GM10266 (cell line): ENCODE measurements around the gene TANC1.

Source experiments
- DNase-seq: peaks from one replicate; pipeline ENCODE4 v3.0.0; 2012; ENCODE audit errors: extremely low spot score
- CTCF ChIP-seq: IDR thresholded peaks from 2 replicates; pipeline ENCODE4 v1.5.1; 2012; ENCODE audit warnings: mild to moderate bottlenecking, low read depth; ENCODE audit not compliant: control insufficient read depth, insufficient read depth; ENCODE audit errors: missing control alignments

The TANC1 gene

GRCh38 chr2:158968396-158969161 is at the start of gene TANC1:
TANC1 (plus strand) TSS chr2:158968640; CDS start chr2:159065911, 97,271 bp downstream.
- peak; percentile 83 for DNase-seq
- TF ChIP-seq CTCF: no peak

GRCh38 chr2:158921599-158922408 is 46.6 kb upstream of the TANC1 start:
- TF ChIP-seq CTCF: no peak
- DNase-seq: no peak

DNA sequence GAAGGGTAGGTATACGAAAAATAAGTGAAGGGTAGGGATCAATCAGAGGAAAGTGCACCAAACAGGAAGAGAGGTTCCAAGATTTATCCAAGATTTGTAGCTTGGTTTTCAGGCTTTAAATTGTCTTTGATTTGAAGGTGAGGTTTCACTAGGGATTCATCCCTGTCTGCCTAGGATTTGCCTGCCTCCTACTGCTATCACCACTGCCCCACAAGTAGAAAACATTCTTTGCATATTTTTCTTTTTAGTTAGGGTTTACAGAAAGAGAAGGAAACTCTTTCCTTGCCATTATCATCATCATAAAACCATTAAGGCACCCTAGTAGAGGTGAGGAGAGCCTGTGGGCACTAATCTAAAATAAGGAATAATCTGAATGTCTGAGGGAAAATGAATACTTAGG is 45.8 kb upstream of the TANC1 start:
- no peak for TF ChIP-seq CTCF
- DNase-seq: no peak

GRCh38 chr2:158923180-158923594 is 45.3 kb upstream of the TANC1 start:
- no peak for DNase-seq
- TF ChIP-seq CTCF: no peak

DNA sequence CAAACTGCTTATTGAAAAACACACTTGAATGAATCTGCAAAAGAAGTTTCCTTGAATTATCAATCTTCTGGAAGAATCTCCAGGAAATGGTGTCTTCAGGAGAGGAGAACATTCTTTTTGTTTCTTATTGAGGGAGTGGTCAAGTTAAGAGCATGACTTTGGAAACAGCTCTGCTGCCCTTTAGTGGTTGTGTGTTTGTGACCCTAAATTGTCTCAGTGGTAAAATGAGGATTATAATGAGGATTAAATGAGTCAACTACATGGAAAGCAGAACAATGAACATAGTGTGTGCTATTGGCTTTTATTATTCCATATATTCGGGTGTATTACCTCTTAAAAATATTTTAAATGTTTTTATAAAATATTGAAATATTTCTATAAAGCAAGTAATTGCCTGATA is 44.8 kb upstream of the TANC1 start:
- no peak for DNase-seq
- TF ChIP-seq CTCF: no peak

DNA sequence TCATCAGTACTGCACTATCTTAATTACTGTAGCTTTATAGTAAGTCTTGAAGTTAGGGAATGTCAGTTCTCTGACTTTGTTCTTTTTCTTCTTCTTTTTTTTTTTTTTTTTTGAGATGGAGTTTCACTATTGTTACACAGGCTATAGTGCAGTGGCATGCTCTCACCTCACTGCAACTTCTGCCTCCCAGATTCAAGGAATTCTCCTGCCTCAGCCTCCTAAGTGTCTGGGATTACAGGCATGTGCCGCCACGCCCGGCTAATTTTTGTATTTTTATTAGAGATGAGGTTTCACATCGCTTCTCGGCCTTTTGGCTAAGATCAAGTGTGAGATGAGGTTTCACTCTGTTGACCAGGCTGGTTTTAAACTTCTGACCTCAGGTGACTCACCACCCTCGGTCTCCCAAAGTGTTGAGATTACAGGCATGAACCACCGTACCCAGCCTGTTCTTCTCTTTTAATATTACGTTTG is 41.9 kb upstream of the TANC1 start:
- DNase-seq: no peak
- no peak for TF ChIP-seq CTCF

GRCh38 chr2:158928515-158928914 is 39.9 kb upstream of the TANC1 start:
- DNase-seq: no peak
- TF ChIP-seq CTCF: no peak
